NCI-H524 treated with DMSO at 0.1 percent for 48 hours (cell line): Measurements from ENCODE around the gene CD177.
"Not testable (repeated sequence)": the region's sequence is repeated elsewhere in the genome, so short reads cannot be mapped to it uniquely, and the experiment has no call there.

Experiments used
- DNase-seq: peaks from one replicate; lab custom pipeline; 2025; lab: John Stamatoyannopoulos, UW

CD177 gene

DNA sequence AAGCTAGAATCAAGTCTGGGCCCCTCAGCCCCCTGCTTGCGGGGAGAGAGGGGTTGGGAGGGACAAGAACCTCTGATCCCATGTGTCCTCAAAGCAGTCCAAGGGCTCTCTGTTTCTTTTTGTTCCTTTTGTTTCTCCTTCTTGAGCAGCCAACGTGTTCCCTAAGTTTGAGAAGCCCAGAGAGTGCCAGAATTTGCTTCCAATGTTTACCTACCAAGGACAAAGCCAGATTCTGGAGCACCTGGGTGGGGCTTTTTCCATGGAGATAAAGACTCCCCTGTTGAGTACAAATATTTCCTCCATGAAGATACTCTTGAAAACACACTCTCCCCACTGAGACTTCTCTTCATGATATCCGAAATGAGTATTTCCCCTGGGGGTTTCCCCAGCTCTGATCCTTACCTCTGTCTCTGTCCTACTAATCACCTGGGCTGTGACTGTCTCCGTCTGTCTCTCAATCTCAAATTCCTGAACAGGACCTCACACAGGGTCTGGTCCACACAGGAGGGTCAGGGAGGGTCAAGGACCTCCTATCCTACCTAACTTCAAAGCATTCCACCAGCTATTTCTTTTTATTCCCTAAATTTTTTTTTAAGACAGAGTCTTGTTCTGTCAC lies 27.4 kb downstream of the CD177 start:
- DNase-seq, result no peak

- not testable (repeated sequence) for DNase-seq
These were observed 29.2 kb downstream of the CD177 start for GRCh38 chr19:43382586-43383216.

- not testable (repeated sequence) for DNase-seq
These were observed 29.8 kb downstream of the CD177 start for GRCh38 chr19:43383254-43383653.

- DNase-seq, result not testable (repeated sequence)
These were observed 30.3 kb downstream of the CD177 start for GRCh38 chr19:43383759-43384158.

DNA sequence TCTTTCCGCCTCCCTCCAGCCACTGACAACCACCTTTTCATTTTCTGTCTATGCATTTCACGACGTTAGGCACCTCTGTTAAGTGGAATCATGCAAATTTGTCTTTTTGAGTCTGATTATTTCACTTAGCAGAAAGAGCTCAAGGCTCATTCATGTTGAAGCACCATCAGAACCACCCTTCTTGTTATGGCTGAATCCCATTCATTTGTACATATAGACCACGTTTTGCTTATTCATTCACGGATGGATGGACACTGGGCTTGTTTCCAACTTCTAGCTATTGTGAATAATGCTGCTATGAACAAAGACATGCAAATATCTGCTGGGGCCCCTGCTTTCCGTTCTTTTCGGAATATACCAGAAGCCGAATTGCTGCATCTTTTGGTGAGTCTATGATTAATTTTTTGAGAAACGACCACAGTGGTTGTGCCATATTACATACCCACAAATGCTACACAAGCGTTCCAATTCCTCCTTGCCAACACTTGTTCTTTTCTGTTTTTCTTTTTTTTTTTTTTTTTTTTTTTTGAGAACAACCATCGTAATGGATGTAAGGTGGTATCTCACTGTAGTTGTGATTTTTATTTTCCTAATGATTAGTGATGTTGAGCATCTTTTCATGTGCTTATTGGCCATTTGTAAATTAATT lies 37.5 kb downstream of the CD177 start:
- not testable (repeated sequence) for DNase-seq

- DNase-seq, result not testable (repeated sequence)
These were observed 38.1 kb downstream of the CD177 start for GRCh38 chr19:43391552-43391935.

DNA sequence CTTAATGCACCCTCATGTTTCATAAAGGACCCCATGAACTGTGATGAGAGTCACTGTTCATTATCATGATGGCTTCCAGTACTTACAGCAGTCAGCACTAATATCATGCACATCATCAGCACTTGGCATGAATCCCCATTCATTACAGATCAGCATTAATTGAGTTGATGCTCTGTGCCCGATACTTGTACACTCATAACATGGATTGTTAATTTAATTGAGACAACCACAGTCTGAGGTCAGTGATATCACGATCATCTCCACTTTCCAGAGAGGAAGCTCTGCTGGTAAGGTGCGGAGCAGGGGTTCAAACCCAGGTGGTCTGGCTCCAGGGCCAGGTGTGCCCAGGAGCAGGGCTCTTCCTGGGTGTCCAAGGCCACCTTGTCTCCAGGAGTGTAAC lies 40.0 kb downstream of the CD177 start:
- not testable (repeated sequence) for DNase-seq

- no peak for DNase-seq
These were observed 42.1 kb downstream of the CD177 start for GRCh38 chr19:43395561-43395960.

DNA sequence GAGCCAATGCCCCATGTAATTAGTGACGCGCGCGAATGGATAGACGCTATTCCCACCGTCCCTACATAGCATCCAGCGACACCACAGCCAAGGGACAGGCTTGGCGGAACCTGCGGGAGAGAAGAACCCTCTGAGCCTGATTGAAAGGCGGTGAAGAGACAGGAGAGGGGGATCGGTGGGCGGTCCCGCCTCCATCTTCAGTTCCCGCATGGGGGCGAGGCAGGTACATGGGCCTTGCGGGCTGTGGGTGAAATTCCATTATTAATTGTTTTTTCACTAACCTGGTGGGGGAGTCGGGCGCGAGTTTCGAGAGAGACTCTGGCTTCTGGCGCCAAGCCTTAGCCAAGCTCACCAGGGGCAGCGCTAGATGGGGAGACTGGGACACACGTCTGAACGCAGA lies 52.8 kb downstream of the CD177 start:
- no peak for DNase-seq

DNA sequence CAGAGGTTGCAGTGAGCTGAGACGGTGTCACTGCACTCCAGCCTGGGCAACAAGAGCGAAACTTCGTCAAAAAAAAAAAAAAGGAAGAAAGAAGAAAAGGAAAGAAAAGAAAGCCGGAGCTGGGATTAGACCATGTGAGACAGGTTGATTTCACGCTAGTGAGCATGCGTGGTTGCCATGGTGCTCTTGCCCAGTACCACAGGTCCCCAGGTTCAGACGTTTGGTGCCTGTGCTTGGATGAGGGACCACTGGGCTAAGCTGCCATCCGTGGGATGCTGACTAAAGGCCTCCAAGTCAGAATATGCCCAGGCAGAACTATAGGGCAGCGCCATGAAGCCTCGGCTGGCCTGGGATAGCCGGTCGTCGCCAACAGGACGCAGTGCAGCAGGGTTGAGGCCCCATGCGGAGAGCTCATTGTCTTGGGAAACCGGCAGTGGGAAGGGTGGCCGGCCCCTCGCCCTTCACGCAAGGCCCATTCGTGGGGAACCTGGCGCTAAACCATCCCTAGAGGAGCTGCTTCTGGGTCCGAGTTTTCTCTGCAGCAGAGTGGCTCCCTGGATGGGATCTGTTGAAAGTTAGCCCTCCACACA lies 54.0 kb downstream of the CD177 start:
- no peak for DNase-seq

DNA sequence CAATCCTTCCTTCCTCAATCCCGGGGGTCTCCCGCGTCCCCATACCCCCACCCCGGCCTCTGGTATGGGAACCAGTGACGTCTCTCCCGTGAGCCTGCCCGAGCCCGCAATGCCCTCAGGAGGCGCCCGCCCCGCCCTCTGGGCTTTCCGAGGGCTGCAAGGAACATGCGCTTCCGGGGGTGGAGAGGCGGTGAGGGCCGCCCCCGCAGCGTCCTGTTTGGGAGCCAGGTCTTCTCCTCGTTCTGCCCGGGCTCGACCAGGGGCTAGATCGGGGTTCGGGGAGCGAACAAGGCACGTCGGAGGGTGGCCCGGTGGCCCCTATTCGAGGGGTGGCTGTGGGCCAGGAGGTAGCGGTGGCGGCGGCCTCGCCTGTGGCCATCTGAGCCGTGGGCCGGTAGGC lies 54.6 kb downstream of the CD177 start:
- DNase-seq, result no peak

DNA sequence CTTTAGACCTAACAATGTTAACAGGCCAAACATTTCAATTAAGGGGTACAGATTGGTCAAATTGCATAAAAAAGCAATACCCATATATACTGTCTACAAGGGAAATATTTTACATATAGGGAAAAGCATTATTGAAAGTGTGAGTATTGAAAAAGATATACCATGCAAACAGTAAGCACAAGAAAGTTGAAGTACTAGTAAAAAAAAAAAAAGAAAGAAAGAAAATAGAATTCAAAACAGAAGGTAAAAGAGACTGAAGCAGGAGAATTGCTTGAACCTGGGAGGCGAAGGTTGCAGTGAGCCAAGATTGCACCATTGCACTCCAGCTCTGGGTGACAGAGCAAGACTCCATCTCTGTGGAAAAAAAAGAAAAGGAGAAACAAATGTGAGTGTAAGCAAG lies 55.9 kb downstream of the CD177 start:
- DNase-seq, result no peak

GRCh38 chr19:43412441-43412840 lies 59.0 kb downstream of the CD177 start:
- DNase-seq, result no peak
